Measurements from ENCODE around the gene LDHAL6A.

The LDHAL6A gene

GRCh38 chr11:18459634-18460033 is 4.0 kb downstream of the LDHAL6A start:
- TF ChIP-seq EZH2phosphoT487 (IDR thresholded peaks at IDR 0.05; ENCODE audit: borderline replicate concordance) (no peak), CTCF (conservative IDR thresholded peaks at IDR 0.05; ENCODE audit: low read length) (no peak)

GRCh38 chr11:18461909-18462308 is 6.3 kb downstream of the LDHAL6A start:
- no peaks in the 10 kb centered on the region for H3K9me2 ChIP-seq (replicated peaks; ENCODE audit: low read depth, low read length)
- no peaks in the 10 kb centered on the region for H3K27me3 ChIP-seq (ENCODE audit: insufficient read depth, low read length, poor library complexity, severe bottlenecking)

More at GRCh38 chr11:18459634-18460033, 4.0 kb downstream of the LDHAL6A start:
- no peaks in the 10 kb centered on the region for H3K27me3 ChIP-seq (ENCODE audit: insufficient read depth, low read length, poor library complexity, severe bottlenecking)
- no peak overlapping the region for H3K4me2 ChIP-seq (ENCODE audit: low read depth, low read length, poor library complexity, severe bottlenecking)
- H3K4me3 ChIP-seq (ENCODE audit: low read length, poor library complexity, severe bottlenecking) = no peak overlapping the region
- H3K9ac ChIP-seq (ENCODE audit: low read depth, low read length, poor library complexity, severe bottlenecking) = no peak overlapping the region
- no peaks in the 10 kb centered on the region for H3K36me3 ChIP-seq (ENCODE audit: insufficient read depth, low read length)
- H4K20me1 ChIP-seq (ENCODE audit: insufficient read depth, low read length, poor library complexity, severe bottlenecking) = no peaks in the 10 kb centered on the region
- no peaks in the 10 kb centered on the region for H3K9me3 ChIP-seq (ENCODE audit: insufficient read depth, low read depth, low read length)
- H3K79me2 ChIP-seq (ENCODE audit: insufficient read depth, low read length) = no peaks in the 10 kb centered on the region
- H2AFZ ChIP-seq (ENCODE audit: low read length) = no peak overlapping the region
- no peaks in the 10 kb centered on the region for H3F3A ChIP-seq (ENCODE audit: low read depth)
- no peaks in the 10 kb centered on the region for H3K9me2 ChIP-seq (replicated peaks; ENCODE audit: low read depth, low read length)
- no peaks in the 10 kb centered on the region for H3K4me1 ChIP-seq (ENCODE audit: insufficient read depth, low read length, poor library complexity, severe bottlenecking)

GRCh38 chr11:18463439-18463838 is 7.8 kb downstream of the LDHAL6A start:
- Histone ChIP-seq H3K9ac (ENCODE audit: low read depth, low read length, poor library complexity, severe bottlenecking) (no peak overlapping the region), H3K36me3 (ENCODE audit: insufficient read depth, low read length) (no peaks in the 10 kb centered on the region), H3K4me3 (ENCODE audit: low read length, poor library complexity, severe bottlenecking) (no peak overlapping the region), H2AFZ (ENCODE audit: low read length) (no peak overlapping the region), H3K79me2 (ENCODE audit: insufficient read depth, low read length) (no peaks in the 10 kb centered on the region), H3K9me2 (replicated peaks; ENCODE audit: low read depth, low read length) (no peaks in the 10 kb centered on the region), H3F3A (ENCODE audit: low read depth) (no peaks in the 10 kb centered on the region), H3K9me3 (ENCODE audit: insufficient read depth, low read depth, low read length) (no peaks in the 10 kb centered on the region), H3K4me1 (ENCODE audit: insufficient read depth, low read length, poor library complexity, severe bottlenecking) (no peaks in the 10 kb centered on the region), H4K20me1 (ENCODE audit: insufficient read depth, low read length, poor library complexity, severe bottlenecking) (no peaks in the 10 kb centered on the region), H3K27me3 (ENCODE audit: insufficient read depth, low read length, poor library complexity, severe bottlenecking) (no peaks in the 10 kb centered on the region), H3K4me2 (ENCODE audit: low read depth, low read length, poor library complexity, severe bottlenecking) (no peak overlapping the region)
- no peak for TF ChIP-seq CTCF (conservative IDR thresholded peaks at IDR 0.05; ENCODE audit: low read length)
- no peak for TF ChIP-seq EZH2phosphoT487 (IDR thresholded peaks at IDR 0.05; ENCODE audit: borderline replicate concordance)

More at GRCh38 chr11:18461909-18462308, 6.3 kb downstream of the LDHAL6A start:
- Histone ChIP-seq H3K4me1 (ENCODE audit: insufficient read depth, low read length, poor library complexity, severe bottlenecking) (no peaks in the 10 kb centered on the region), H3K9ac (ENCODE audit: low read depth, low read length, poor library complexity, severe bottlenecking) (no peak overlapping the region), H3K4me3 (ENCODE audit: low read length, poor library complexity, severe bottlenecking) (no peak overlapping the region), H3K9me3 (ENCODE audit: insufficient read depth, low read depth, low read length) (no peaks in the 10 kb centered on the region), H2AFZ (ENCODE audit: low read length) (no peak overlapping the region), H3K79me2 (ENCODE audit: insufficient read depth, low read length) (no peaks in the 10 kb centered on the region), H3K36me3 (ENCODE audit: insufficient read depth, low read length) (no peaks in the 10 kb centered on the region), H3K4me2 (ENCODE audit: low read depth, low read length, poor library complexity, severe bottlenecking) (no peak overlapping the region), H3F3A (ENCODE audit: low read depth) (no peaks in the 10 kb centered on the region), H4K20me1 (ENCODE audit: insufficient read depth, low read length, poor library complexity, severe bottlenecking) (no peaks in the 10 kb centered on the region)
- TF ChIP-seq EZH2phosphoT487 (IDR thresholded peaks at IDR 0.05; ENCODE audit: borderline replicate concordance) (no peak), CTCF (conservative IDR thresholded peaks at IDR 0.05; ENCODE audit: low read length) (no peak)
